ENCODE results near the gene PSME3. TPM values are rescaled to one million over a fixed set of nuclear protein-coding genes. Genes with fewer than 3 reads are reported as not detected.
A peak's percentile ranks its signal among the peaks of the same experiment; 100 is the strongest.

Gene PSME3
- total RNA-seq, 1 donor from 2014 or later: 136 TPM

- intact Hi-C loops (cut with micrococcal nuclease): no loop called here
- Mint-ChIP-seq H3K36me3 (ENCODE audit: low read depth) (peaks cover 11% of the 10 kb centered on the region), H3K4me3 (no peak overlapping the region), H3K9me3 (no peaks in the 10 kb centered on the region), H3K27ac (no peak overlapping the region), H3K27me3 (no peaks in the 10 kb centered on the region), H3K4me1 (peaks cover 28% of the 10 kb centered on the region)
- TF ChIP-seq CTCF (IDR thresholded peaks at IDR 0.05): no peak
- CTCF ChIA-PET: no interaction called here
- POLR2A ChIA-PET: interaction anchor here (0.6 to 0.8 kb wide), 2 partner anchors 52 to 520 kb away, joined by 3 to 7 read pairs; no protein-coding TSS in a partner anchor
- DNase-seq (no peak), ATAC-seq (ENCODE audit: low read depth) (no peak)
Observed at GRCh38 chr17:42796066-42796758, 37.0 kb upstream of the PSME3 start.

- Mint-ChIP-seq H3K9me3 (no peaks in the 10 kb centered on the region), H3K4me1 (peaks cover 28% of the 10 kb centered on the region), H3K27me3 (no peaks in the 10 kb centered on the region), H3K4me3 (peak overlapping the region; percentile 97), H3K36me3 (ENCODE audit: low read depth) (peaks cover 11% of the 10 kb centered on the region), H3K27ac (no peak overlapping the region)
- ChIA-PET CTCF (interaction anchor here (1.6 kb wide), 1 partner anchor 219 kb away, joined by 5 read pairs; no protein-coding TSS in a partner anchor), POLR2A (interaction anchor here (0.6 to 1.8 kb wide), 3 partner anchors 20 to 127 kb away, joined by 3 to 11 read pairs (median 9); partner anchors contain the start of gene VPS25)
- intact Hi-C loops (cut with micrococcal nuclease): loop anchor here (1.0 kb wide), 3 partner anchors 24 to 52 kb away; partner anchors contain the start of genes BECN1, EZH1 and VPS25
- no peak for ATAC-seq (ENCODE audit: low read depth)
- DNase-seq: no peak
- no peak for TF ChIP-seq CTCF (IDR thresholded peaks at IDR 0.05)
Observed at GRCh38 chr17:42797067-42798007, 35.9 kb upstream of the PSME3 start.

GRCh38 chr17:42798011-42798382, 35.2 kb upstream of the PSME3 start:
- H3K4me1 Mint-ChIP-seq: peaks cover 28% of the 10 kb centered on the region
- no peaks in the 10 kb centered on the region for H3K27me3 Mint-ChIP-seq
- TF ChIP-seq CTCF (IDR thresholded peaks at IDR 0.05): no peak
- CTCF ChIA-PET: interaction anchor here (1.6 kb wide), 1 partner anchor 220 kb away, joined by 5 read pairs; no protein-coding TSS in a partner anchor
- peak overlapping the region; percentile 81 for H3K27ac Mint-ChIP-seq
- DNase-seq (no peak), ATAC-seq (ENCODE audit: low read depth) (no peak)
- intact Hi-C loops (cut with micrococcal nuclease): loop anchor here (1.0 kb wide), 3 partner anchors 25 to 53 kb away; partner anchors contain the start of genes BECN1, EZH1 and VPS25
- H3K9me3 Mint-ChIP-seq: no peaks in the 10 kb centered on the region
- POLR2A ChIA-PET: interaction anchor here (0.6 to 1.8 kb wide), 10 partner anchors 19 to 517 kb away, joined by 3 to 9 read pairs (median 4); partner anchors contain the start of genes BECN1, PSMC3IP, RAMP2 and RPL27
- peak overlapping the region; percentile 97 for H3K4me3 Mint-ChIP-seq
- peaks cover 11% of the 10 kb centered on the region for H3K36me3 Mint-ChIP-seq (ENCODE audit: low read depth)

- DNase-seq (peak; percentile 69), ATAC-seq (ENCODE audit: low read depth) (peak; percentile 100)
- ChIA-PET POLR2A (interaction anchor here (0.6 to 1.8 kb wide), 15 partner anchors 12 to 517 kb away, joined by 3 to 10 read pairs (median 4); partner anchors contain the start of genes BECN1, PSMC3IP, RAMP2 and RPL27), CTCF (interaction anchor here (1.6 kb wide), 1 partner anchor 220 kb away, joined by 5 read pairs; no protein-coding TSS in a partner anchor)
- peak within 1 kb of the TSS; percentile 97 for H3K4me3 Mint-ChIP-seq
- H3K27me3 Mint-ChIP-seq: no peaks in the 10 kb centered on the region
- H3K9me3 Mint-ChIP-seq: no peaks in the 10 kb centered on the region
- H3K27ac Mint-ChIP-seq: peak within 1 kb of the TSS; percentile 81
- H3K36me3 Mint-ChIP-seq (ENCODE audit: low read depth): peaks cover 11% of the 10 kb centered on the region
- no peak for TF ChIP-seq CTCF (IDR thresholded peaks at IDR 0.05)
- intact Hi-C loops (cut with micrococcal nuclease): loop anchor here (1.0 kb wide), 3 partner anchors 25 to 53 kb away; partner anchors contain the start of genes BECN1, EZH1 and VPS25
- H3K4me1 Mint-ChIP-seq: peaks cover 28% of the 10 kb centered on the region
Observed at GRCh38 chr17:42798383-42799380, 34.5 kb upstream of the PSME3 start, which contains the start of the genes CNTD1 and COA3. CNTD1 (plus strand) TSS chr17:42798861; CDS start chr17:42799068, 207 bp downstream. COA3 (minus strand) TSS chr17:42798704; CDS start chr17:42798681, 23 bp downstream.
